Tibial nerve (tissue), 4 donors: ENCODE measurements around the gene RCN2.

Source experiments
- EP300 ChIP-seq, 2 donors: sonication (generic); formaldehyde crosslinking; IDR thresholded peaks; one replicate each; pipeline ENCODE4 v1.6.1; 2017; ENCODE audit warnings: antibody characterized with exemption in 2 of 2, mild to moderate bottlenecking in 1 of 2
- POLR2A ChIP-seq, 2 donors: fragments of 450-650 bp; IDR thresholded peaks; one replicate each; pipeline ENCODE4 v1.6.1; 2017; ENCODE audit warnings: antibody characterized with exemption in 2 of 2, mild to moderate bottlenecking in 2 of 2, moderate library complexity in 2 of 2
- TF ChIP-seq, protein P1 (sequence below), 5 experiments: fragments of 200-600 bp in 3 of 5; fragments of 450-650 bp in 2 of 5; sonication (generic) in 3 of 5; IDR thresholded peaks; one replicate each; pipeline ENCODE4 v1.5.1; 2016 to 2019; ENCODE audit warnings: antibody characterized with exemption in 5 of 5, mild to moderate bottlenecking in 3 of 5, moderate library complexity in 2 of 5

DNA sequence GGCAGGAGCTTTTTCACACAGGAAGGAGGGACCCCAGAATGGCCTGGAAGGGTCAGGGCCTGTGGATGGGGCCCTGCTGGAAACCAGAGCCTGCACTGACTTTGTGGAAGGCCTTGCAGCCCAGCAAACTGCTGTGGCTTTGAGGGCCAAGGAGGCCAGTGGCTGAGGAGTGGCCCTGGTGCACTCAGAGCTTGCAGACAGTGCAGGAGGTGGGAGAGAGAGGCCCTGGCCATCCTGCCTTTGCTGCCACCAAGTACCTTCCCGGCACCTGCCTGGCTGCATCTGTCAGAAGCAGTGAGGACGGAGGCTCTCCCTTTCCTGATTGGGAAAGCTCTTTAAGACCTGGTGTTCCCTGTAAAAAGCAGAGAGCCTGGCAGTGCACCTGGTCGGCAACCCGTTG lies 69.8 kb downstream of the RCN2 start:
- TF ChIP-seq, protein P1, sequence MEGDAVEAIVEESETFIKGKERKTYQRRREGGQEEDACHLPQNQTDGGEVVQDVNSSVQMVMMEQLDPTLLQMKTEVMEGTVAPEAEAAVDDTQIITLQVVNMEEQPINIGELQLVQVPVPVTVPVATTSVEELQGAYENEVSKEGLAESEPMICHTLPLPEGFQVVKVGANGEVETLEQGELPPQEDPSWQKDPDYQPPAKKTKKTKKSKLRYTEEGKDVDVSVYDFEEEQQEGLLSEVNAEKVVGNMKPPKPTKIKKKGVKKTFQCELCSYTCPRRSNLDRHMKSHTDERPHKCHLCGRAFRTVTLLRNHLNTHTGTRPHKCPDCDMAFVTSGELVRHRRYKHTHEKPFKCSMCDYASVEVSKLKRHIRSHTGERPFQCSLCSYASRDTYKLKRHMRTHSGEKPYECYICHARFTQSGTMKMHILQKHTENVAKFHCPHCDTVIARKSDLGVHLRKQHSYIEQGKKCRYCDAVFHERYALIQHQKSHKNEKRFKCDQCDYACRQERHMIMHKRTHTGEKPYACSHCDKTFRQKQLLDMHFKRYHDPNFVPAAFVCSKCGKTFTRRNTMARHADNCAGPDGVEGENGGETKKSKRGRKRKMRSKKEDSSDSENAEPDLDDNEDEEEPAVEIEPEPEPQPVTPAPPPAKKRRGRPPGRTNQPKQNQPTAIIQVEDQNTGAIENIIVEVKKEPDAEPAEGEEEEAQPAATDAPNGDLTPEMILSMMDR (IDR thresholded peaks at IDR 0.05): no peak
- TF ChIP-seq EP300 (IDR thresholded peaks at IDR 0.05) (no peak), POLR2A (IDR thresholded peaks at IDR 0.05) (no peak)
